H1 (cell line): ENCODE data around the gene EVX2. TPM values are rescaled to one million over a fixed set of nuclear protein-coding genes. Genes with fewer than 3 reads are reported as not detected.

ENCODE experiments used
- ASH2L ChIP-seq: fragments of 200-600, 300-600 bp; sonication (generic); IDR thresholded peaks from one replicate; pipeline ENCODE4 v1.7.1; 2017; ENCODE audit warnings: low read length
- BACH1 ChIP-seq: IDR thresholded peaks from 2 replicates; pipeline ENCODE4 v1.6.1; 2012; ENCODE audit warnings: low read length, improper control_type of control experiment
- CEBPB ChIP-seq: IDR thresholded peaks from 2 replicates; pipeline ENCODE4 v1.6.1; 2012; ENCODE audit warnings: low read depth, low read length
- EGR1 ChIP-seq: IDR thresholded peaks from 2 replicates; pipeline ENCODE4 v1.6.1; 2011; ENCODE audit warnings: low read depth, low read length, borderline replicate concordance
- FOSL1 ChIP-seq: IDR thresholded peaks from 2 replicates; pipeline ENCODE4 v1.6.1; 2011; ENCODE audit warnings: mild to moderate bottlenecking, low read depth, low read length, moderate library complexity; ENCODE audit not compliant: insufficient read depth
- HDAC2 ChIP-seq, 2 experiments: fragments of 300-600 bp in 1 of 2; sonication (generic) in 1 of 2; IDR thresholded peaks; 2 replicates each; pipeline ENCODE4 v1.6.1; 2011 to 2012; ENCODE audit warnings: low read depth in 2 of 2, low read length in 2 of 2, mild to moderate bottlenecking in 2 of 2, moderate library complexity in 2 of 2, borderline replicate concordance in 1 of 2, inconsistent platforms in 1 of 2
- KDM1A ChIP-seq: fragments of 200-600, 300-600 bp; sonication (generic); IDR thresholded peaks from 2 replicates; pipeline ENCODE4 v1.7.1; 2016; ENCODE audit warnings: mild to moderate bottlenecking, low read length, borderline replicate concordance
- MAFK ChIP-seq: IDR thresholded peaks from 2 replicates; pipeline ENCODE4 v1.6.1; 2012; ENCODE audit warnings: low read depth, mild to moderate bottlenecking, improper control_type of control experiment, low read length
- PHF8 ChIP-seq: fragments of 200-600 bp; sonication (generic); conservative IDR thresholded peaks from 2 replicates; pipeline ENCODE4 v1.7.1; 2012; ENCODE audit warnings: low read depth, mild to moderate bottlenecking, inconsistent platforms, low read length, moderate library complexity
- RFX5 ChIP-seq: IDR thresholded peaks from 2 replicates; pipeline ENCODE4 v1.6.1; 2011; ENCODE audit warnings: low read depth, low read length, improper control_type of control experiment, borderline replicate concordance
- SIN3A ChIP-seq, 2 experiments: IDR thresholded peaks in 1 of 2; conservative IDR thresholded peaks in 1 of 2; 2 replicates each; pipeline ENCODE4 v1.6.1; 2011 to 2012; ENCODE audit warnings: low read length in 2 of 2, improper control_type of control experiment in 1 of 2, low read depth in 1 of 2, mild to moderate bottlenecking in 1 of 2
- SIRT6 ChIP-seq: IDR thresholded peaks from one replicate; pipeline ENCODE4 v1.7.1; 2012; ENCODE audit warnings: low read length, inconsistent platforms
- SP1 ChIP-seq: IDR thresholded peaks from 2 replicates; pipeline ENCODE4 v1.6.1; 2011; ENCODE audit warnings: low read depth, low read length
- SRF ChIP-seq: IDR thresholded peaks from 2 replicates; pipeline ENCODE4 v1.6.1; 2011; ENCODE audit warnings: mild to moderate bottlenecking, low read depth, low read length, moderate library complexity
- TEAD4 ChIP-seq: IDR thresholded peaks from 2 replicates; pipeline ENCODE4 v1.6.1; 2012; ENCODE audit warnings: low read depth, low read length, inconsistent platforms, mixed read lengths
- polyA plus RNA-seq, 7 experiments: library from polyadenylated mRNA; depleted of rRNA in 3 of 7; stranded (reverse) in 5 of 7; unstranded in 2 of 7; fragments of >200 nt in 5 of 7; fragments of 200-250 nt in 2 of 7; gene quantifications; 1 replicate in 5 of 7; 2 replicates in 1 of 7; 4 replicates in 1 of 7; pipeline versions ENCODE4 v1.2.1 to v1.2.3, GENCODE V29; 2011 to 2013; ENCODE audit warnings: missing spikeins in 2 of 7, mixed read lengths in 2 of 7
- total RNA-seq: library from RNA; stranded (reverse); fragmentation: NEBNext Ultra II Directional; extraction: Animal tissue kit (Norgen Biotek cat#: 25700); gene quantifications from 2 replicates; pipeline ENCODE4 v1.2.1, GENCODE V29; 2021
- TF ChIP-seq, protein P1 (sequence below), 3 experiments: IDR thresholded peaks; 1 replicate in 2 of 3; 2 replicates in 1 of 3; pipeline versions ENCODE4 v1.5.1 to v1.6.1; 2011; ENCODE audit warnings: low read length in 3 of 3, mild to moderate bottlenecking in 3 of 3, inconsistent platforms in 2 of 3, low read depth in 1 of 3, moderate library complexity in 1 of 3; ENCODE audit not compliant: insufficient read depth in 1 of 3; ENCODE audit errors: control extremely low read depth in 1 of 3

The EVX2 gene
- total and polyA plus RNA-seq, 2 of the 8 experiments (the other 6 are each of a cell fraction or from before 2014, with no cell fraction given), result not detected

DNA sequence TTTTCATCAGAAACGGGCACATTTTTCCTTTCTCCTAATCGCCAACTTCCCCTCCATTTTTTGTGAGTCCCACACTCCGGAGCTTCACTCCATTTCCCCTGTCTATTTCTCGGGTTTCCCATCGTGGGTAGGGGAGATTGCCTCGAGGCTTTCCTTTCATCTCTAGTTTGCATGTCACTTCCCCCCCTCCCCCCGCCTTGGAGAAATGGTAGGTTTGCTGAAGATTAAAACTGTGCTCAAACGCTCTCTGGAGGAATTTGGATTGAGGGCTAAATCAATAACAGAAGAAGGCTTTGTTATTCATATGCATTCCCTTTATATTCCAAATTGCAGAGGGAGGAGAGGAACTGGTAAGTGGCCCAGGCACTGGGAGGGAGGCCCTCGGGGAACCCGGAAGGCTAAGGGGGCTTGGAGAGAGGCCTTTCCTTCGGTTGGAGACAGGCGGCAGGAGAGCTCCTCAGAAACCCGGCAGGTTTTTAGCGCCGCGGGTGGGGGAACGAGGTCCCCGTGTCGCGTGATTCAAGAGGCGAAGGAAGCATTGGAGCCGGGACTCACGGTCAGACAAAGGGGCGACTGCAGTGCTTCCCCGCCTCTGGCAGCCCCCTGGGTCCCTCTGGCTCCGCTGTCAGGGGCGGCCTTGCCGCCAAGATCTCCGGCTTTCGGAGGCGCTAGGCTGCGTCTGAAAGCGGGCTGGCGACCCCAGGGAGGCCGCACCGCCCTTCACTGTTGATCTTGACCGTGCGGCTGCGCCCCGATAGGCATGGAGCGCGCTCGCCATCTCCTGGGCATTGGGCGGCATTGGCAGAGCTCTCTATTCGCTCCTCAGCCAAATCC, 13.4 kb upstream of the EVX2 start (continued):
- TF ChIP-seq, protein P1, sequence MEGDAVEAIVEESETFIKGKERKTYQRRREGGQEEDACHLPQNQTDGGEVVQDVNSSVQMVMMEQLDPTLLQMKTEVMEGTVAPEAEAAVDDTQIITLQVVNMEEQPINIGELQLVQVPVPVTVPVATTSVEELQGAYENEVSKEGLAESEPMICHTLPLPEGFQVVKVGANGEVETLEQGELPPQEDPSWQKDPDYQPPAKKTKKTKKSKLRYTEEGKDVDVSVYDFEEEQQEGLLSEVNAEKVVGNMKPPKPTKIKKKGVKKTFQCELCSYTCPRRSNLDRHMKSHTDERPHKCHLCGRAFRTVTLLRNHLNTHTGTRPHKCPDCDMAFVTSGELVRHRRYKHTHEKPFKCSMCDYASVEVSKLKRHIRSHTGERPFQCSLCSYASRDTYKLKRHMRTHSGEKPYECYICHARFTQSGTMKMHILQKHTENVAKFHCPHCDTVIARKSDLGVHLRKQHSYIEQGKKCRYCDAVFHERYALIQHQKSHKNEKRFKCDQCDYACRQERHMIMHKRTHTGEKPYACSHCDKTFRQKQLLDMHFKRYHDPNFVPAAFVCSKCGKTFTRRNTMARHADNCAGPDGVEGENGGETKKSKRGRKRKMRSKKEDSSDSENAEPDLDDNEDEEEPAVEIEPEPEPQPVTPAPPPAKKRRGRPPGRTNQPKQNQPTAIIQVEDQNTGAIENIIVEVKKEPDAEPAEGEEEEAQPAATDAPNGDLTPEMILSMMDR (IDR thresholded peaks at IDR 0.05; ENCODE audit: control extremely low read depth in 1 of 3, insufficient read depth in 1 of 3, low read depth in 1 of 3, low read length in 3 of 3), result peak in 2 of 3 experiments; percentile 89 to 90; a peak in 3 of 4 replicates
- TF ChIP-seq KDM1A, result no peak
- no peak for TF ChIP-seq CEBPB
- peak; percentile 45 for TF ChIP-seq BACH1
- no peak for TF ChIP-seq SRF
- 0 out of 4 replicates have a peak, but pooled peaks of 1 of the 2 experiments have one; percentile 73 for TF ChIP-seq HDAC2 (IDR thresholded peaks at IDR 0.05; ENCODE audit: borderline replicate concordance in 1 of 2, low read depth in 2 of 2, low read length in 2 of 2)
- TF ChIP-seq ASH2L, result peak; percentile 87
- TF ChIP-seq RFX5, result 0 out of 2 replicates have a peak, but pooled peaks have one; percentile 28
- TF ChIP-seq MAFK, result no peak
- TF ChIP-seq EGR1, result 0 out of 2 replicates have a peak, but pooled peaks have one; percentile 22
- peak; percentile 75 for TF ChIP-seq SP1
- 0 out of 2 replicates have a peak, but pooled peaks have one; percentile 19 for TF ChIP-seq TEAD4
- TF ChIP-seq FOSL1, result no peak
- no peak for TF ChIP-seq PHF8
- TF ChIP-seq SIN3A (conservative IDR thresholded peaks at IDR 0.05 in 1 of 2, IDR thresholded peaks at IDR 0.05 in 1 of 2; ENCODE audit: low read depth in 1 of 2, low read length in 2 of 2), result peak in 1 of 2 experiments; percentile 26; a peak in 2 of 4 replicates
- TF ChIP-seq SIRT6, result no peak
